Loucy (cell line): ENCODE results near the gene KIF18B.

Experiments
- H2AFZ ChIP-seq: fragments of 200-600 bp; sonication (generic); 2 replicates; pipeline ENCODE4 v1.6.0; 2016; ENCODE audit warnings: antibody characterized with exemption, mild to moderate bottlenecking, low read length, moderate library complexity
- H3F3A ChIP-seq: fragments of 200-600 bp; 2 replicates; pipeline ENCODE4 v1.6.0; 2016; ENCODE audit warnings: antibody characterized with exemption, low read depth, mild to moderate bottlenecking
- H3K27me3 ChIP-seq: fragments of 200-600 bp; sonication (generic); 2 replicates; pipeline ENCODE4 v1.6.1; 2014; ENCODE audit warnings: low read length, mild to moderate bottlenecking; ENCODE audit not compliant: insufficient read depth, poor library complexity, severe bottlenecking
- H3K36me3 ChIP-seq: fragments of 200-600 bp; sonication (generic); 2 replicates; pipeline ENCODE4 v1.6.1; 2016; ENCODE audit warnings: low read length; ENCODE audit not compliant: insufficient read depth
- H3K4me1 ChIP-seq: fragments of 200-600 bp; sonication (generic); 2 replicates; pipeline ENCODE4 v1.5.1; 2014; ENCODE audit warnings: low read length, mild to moderate bottlenecking; ENCODE audit not compliant: insufficient read depth, poor library complexity, severe bottlenecking
- H3K4me2 ChIP-seq: fragments of 200-600 bp; sonication (generic); 2 replicates; pipeline ENCODE4 v1.6.0; 2014; ENCODE audit warnings: antibody characterized with exemption, low read length, low read depth, mild to moderate bottlenecking; ENCODE audit not compliant: poor library complexity, severe bottlenecking
- H3K4me3 ChIP-seq: fragments of 200-600 bp; sonication (generic); 2 replicates; pipeline ENCODE4 v1.5.1; 2014; ENCODE audit warnings: low read length, mild to moderate bottlenecking, mixed read lengths; ENCODE audit not compliant: poor library complexity, severe bottlenecking
- H3K79me2 ChIP-seq: fragments of 200-600 bp; sonication (generic); 2 replicates; pipeline ENCODE4 v1.6.1; 2014; ENCODE audit warnings: low read length; ENCODE audit not compliant: insufficient read depth
- H3K9ac ChIP-seq: fragments of 200-600 bp; sonication (generic); 2 replicates; pipeline ENCODE4 v1.6.0; 2014; ENCODE audit warnings: mild to moderate bottlenecking, low read depth, low read length, moderate library complexity; ENCODE audit not compliant: poor library complexity, severe bottlenecking
- H3K9me2 ChIP-seq: fragments of 200-600 bp; sonication (generic); replicated peaks from 2 replicates; pipeline ENCODE4 v1.6.1; 2016; ENCODE audit warnings: low read depth, low read length, mixed read lengths
- H3K9me3 ChIP-seq: fragments of 200-600 bp; sonication (generic); 2 replicates; pipeline ENCODE4 v1.6.1; 2014; ENCODE audit warnings: mild to moderate bottlenecking, antibody characterized with exemption, low read length, low read depth; ENCODE audit not compliant: insufficient read depth
- H4K20me1 ChIP-seq: fragments of 200-600 bp; sonication (generic); 2 replicates; pipeline ENCODE4 v1.6.0; 2014; ENCODE audit warnings: antibody characterized with exemption, low read length, mild to moderate bottlenecking; ENCODE audit not compliant: insufficient read depth, poor library complexity, severe bottlenecking
- CTCF ChIP-seq: fragments of 200-600 bp; sonication (generic); conservative IDR thresholded peaks from 2 replicates; pipeline ENCODE4 v1.5.1; 2014; ENCODE audit warnings: mild to moderate bottlenecking, antibody characterized with exemption, low read length
- EZH2phosphoT487 ChIP-seq: fragments of 200-600 bp; IDR thresholded peaks from 2 replicates; pipeline ENCODE4 v1.6.1; 2018; ENCODE audit warnings: antibody characterized with exemption, mild to moderate bottlenecking, moderate library complexity, borderline replicate concordance

The KIF18B gene

GRCh38 chr17:44988044-44988942, 40.7 kb upstream of the KIF18B start:
- no peak overlapping the region for H3K4me2 ChIP-seq
- no peaks in the 10 kb centered on the region for H3K79me2 ChIP-seq
- no peaks in the 10 kb centered on the region for H3F3A ChIP-seq
- H3K9me3 ChIP-seq: no peaks in the 10 kb centered on the region
- TF ChIP-seq EZH2phosphoT487 (no peak), CTCF (no peak)
- no peak overlapping the region for H2AFZ ChIP-seq
- H3K27me3 ChIP-seq: no peaks in the 10 kb centered on the region
- no peaks in the 10 kb centered on the region for H3K9me2 ChIP-seq
- H3K36me3 ChIP-seq: no peaks in the 10 kb centered on the region
- no peak overlapping the region for H3K4me3 ChIP-seq
- no peaks in the 10 kb centered on the region for H3K4me1 ChIP-seq
- H3K9ac ChIP-seq: no peak overlapping the region
- no peaks in the 10 kb centered on the region for H4K20me1 ChIP-seq

GRCh38 chr17:44983563-44983962, 36.0 kb upstream of the KIF18B start:
- no peak for TF ChIP-seq EZH2phosphoT487
- TF ChIP-seq CTCF: no peak
- H3K9me3 ChIP-seq: no peaks in the 10 kb centered on the region
- no peak overlapping the region for H3K9ac ChIP-seq
- H3K4me1 ChIP-seq: no peaks in the 10 kb centered on the region
- no peaks in the 10 kb centered on the region for H4K20me1 ChIP-seq
- no peak overlapping the region for H3K4me3 ChIP-seq
- H3K4me2 ChIP-seq: no peak overlapping the region
- H3K79me2 ChIP-seq: no peaks in the 10 kb centered on the region
- H3F3A ChIP-seq: no peaks in the 10 kb centered on the region
- H3K36me3 ChIP-seq: no peaks in the 10 kb centered on the region
- no peaks in the 10 kb centered on the region for H3K9me2 ChIP-seq
- H2AFZ ChIP-seq: no peak overlapping the region
- no peaks in the 10 kb centered on the region for H3K27me3 ChIP-seq

- no peak overlapping the region for H3K4me2 ChIP-seq
- no peaks in the 10 kb centered on the region for H3K36me3 ChIP-seq
- no peaks in the 10 kb centered on the region for H3K9me3 ChIP-seq
- H3K79me2 ChIP-seq: no peaks in the 10 kb centered on the region
- no peaks in the 10 kb centered on the region for H4K20me1 ChIP-seq
- TF ChIP-seq CTCF: no peak
- TF ChIP-seq EZH2phosphoT487: no peak
- H3K27me3 ChIP-seq: no peaks in the 10 kb centered on the region
- no peaks in the 10 kb centered on the region for H3F3A ChIP-seq
- H3K4me3 ChIP-seq: no peak overlapping the region
- no peaks in the 10 kb centered on the region for H3K4me1 ChIP-seq
- H3K9me2 ChIP-seq: no peaks in the 10 kb centered on the region
- no peak overlapping the region for H2AFZ ChIP-seq
- no peak overlapping the region for H3K9ac ChIP-seq
Measured at GRCh38 chr17:44982113-44982702, 34.6 kb upstream of the KIF18B start.
